ENCODE results near the gene CCND3.

DNA sequence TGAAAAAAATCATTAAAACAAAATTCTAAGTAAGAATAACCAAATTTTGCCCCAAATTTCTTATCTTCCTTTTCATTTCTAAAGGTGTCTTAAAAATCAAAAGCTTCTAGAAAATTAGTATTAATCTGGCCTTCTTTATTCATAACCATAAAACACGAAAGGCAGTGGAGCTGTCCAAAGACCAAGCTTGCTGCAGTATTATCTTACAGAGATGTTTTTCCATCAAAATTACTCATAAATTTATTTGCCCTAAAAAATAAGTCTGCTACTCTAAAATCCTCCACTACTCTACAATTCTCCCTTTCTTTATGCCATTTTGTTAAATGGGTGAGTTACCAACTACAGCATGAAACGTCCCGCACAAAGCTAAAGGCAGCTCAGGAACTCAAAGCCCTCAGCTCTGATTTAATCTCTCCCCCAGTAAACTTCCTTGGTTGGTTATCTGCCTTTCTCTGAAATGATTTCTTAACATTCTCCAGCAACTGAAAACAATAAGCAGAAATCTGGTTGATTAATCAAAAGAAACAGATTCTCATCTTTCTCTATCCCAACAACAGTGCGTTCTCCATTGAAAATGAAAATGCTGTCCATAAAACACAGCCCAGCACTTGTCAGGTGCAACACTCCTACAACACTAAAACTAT lies 48.6 kb downstream of the CCND3 start:
- TF ChIP-seq EZH2phosphoT487 (IDR thresholded peaks at IDR 0.05; ENCODE audit: insufficient read depth, low read depth): no peak
- no peak for TF ChIP-seq EZH2 (IDR thresholded peaks at IDR 0.05; ENCODE audit: insufficient read depth, poor library complexity, severe bottlenecking)

Measured in GM23248 (cell line).